ENCODE measurements around the gene DGKH.

The DGKH gene

GRCh38 chr13:42064966-42065365, 16.5 kb downstream of the DGKH start:
- no peak overlapping the region for H3K18ac ChIP-seq (ENCODE audit: low read length)
- no peak overlapping the region for H4K91ac ChIP-seq (ENCODE audit: low read depth, low read length, poor library complexity)
- H3K23ac ChIP-seq (ENCODE audit: low read depth, low read length, poor library complexity) = no peak overlapping the region
- H2AK5ac ChIP-seq (ENCODE audit: low read depth, low read length) = no peak overlapping the region
- H3K4me1 ChIP-seq (ENCODE audit: control insufficient read depth in 2 of 2, insufficient read depth in 1 of 2, low read depth in 1 of 2, low read length in 2 of 2) = peaks cover 0 to 2% of the 10 kb centered on the region in 2 donors
- H2BK120ac ChIP-seq (ENCODE audit: low read depth, low read length) = no peak overlapping the region
- H3K36me3 ChIP-seq (replicated peaks in 1 of 2; ENCODE audit: control insufficient read depth in 2 of 2, insufficient read depth in 2 of 2, low read length in 2 of 2) = peaks cover 9 to 26% of the 10 kb centered on the region in 2 donors
- H2BK15ac ChIP-seq (ENCODE audit: low read length) = no peak overlapping the region
- peaks cover 0 to 2% of the 10 kb centered on the region in 2 donors for H3K9me3 ChIP-seq (replicated peaks in 1 of 2; ENCODE audit: control insufficient read depth in 2 of 2, insufficient read depth in 1 of 2, low read depth in 1 of 2, low read length in 2 of 2)
- no peak overlapping the region for H2AFZ ChIP-seq (ENCODE audit: low read length)
- H3K9ac ChIP-seq (ENCODE audit: low read depth, low read length, poor library complexity) = no peak overlapping the region
- WGBS, 2 donors (ENCODE audit: extremely low coverage in 2 of 2, insufficient read length in 2 of 2, insufficient replicate concordance in 1 of 2) = no CpG with 5 or more reads among the region's 5 CpGs
- H3K27ac ChIP-seq (replicated peaks; ENCODE audit: low read length) = no peak overlapping the region
- no peak overlapping the region for H2BK12ac ChIP-seq (ENCODE audit: low read length)
- H3K27me3 ChIP-seq (ENCODE audit: control insufficient read depth in 3 of 3, insufficient read depth in 3 of 3, low read depth in 1 of 3, low read length in 3 of 3) = no peaks in the 10 kb centered on the region
- no peak for DNase-seq (ENCODE audit: low spot score)
- no peak overlapping the region for H4K8ac ChIP-seq (ENCODE audit: low read depth, low read length)
- no peak overlapping the region for H3K14ac ChIP-seq (ENCODE audit: low read length)
- no peak overlapping the region for H3K4me2 ChIP-seq (ENCODE audit: insufficient read depth, low read length, poor library complexity, severe bottlenecking)
- H3K79me1 ChIP-seq (ENCODE audit: low read depth, low read length) = no peaks in the 10 kb centered on the region
- no peak overlapping the region for H2BK5ac ChIP-seq (ENCODE audit: low read length)
- no peak overlapping the region for H3K4ac ChIP-seq (ENCODE audit: low read length)
- no peak overlapping the region for H3K4me3 ChIP-seq (ENCODE audit: low read length in 2 of 2)

- Histone ChIP-seq H3K23ac (ENCODE audit: low read depth, low read length, poor library complexity) (no peak overlapping the region), H2BK12ac (ENCODE audit: low read length) (no peak overlapping the region), H3K9ac (ENCODE audit: low read depth, low read length, poor library complexity) (no peak overlapping the region), H3K36me3 (replicated peaks in 1 of 2; ENCODE audit: control insufficient read depth in 2 of 2, insufficient read depth in 2 of 2, low read length in 2 of 2) (peaks cover 9 to 29% of the 10 kb centered on the region in 2 donors), H3K79me1 (ENCODE audit: low read depth, low read length) (no peaks in the 10 kb centered on the region), H4K91ac (ENCODE audit: low read depth, low read length, poor library complexity) (no peak overlapping the region), H2BK120ac (ENCODE audit: low read depth, low read length) (no peak overlapping the region), H3K4me1 (ENCODE audit: control insufficient read depth in 2 of 2, insufficient read depth in 1 of 2, low read depth in 1 of 2, low read length in 2 of 2) (peaks cover 0 to 2% of the 10 kb centered on the region in 2 donors), H3K9me3 (replicated peaks in 1 of 2; ENCODE audit: control insufficient read depth in 2 of 2, insufficient read depth in 1 of 2, low read depth in 1 of 2, low read length in 2 of 2) (peaks cover 0 to 2% of the 10 kb centered on the region in 2 donors), H3K4me2 (ENCODE audit: insufficient read depth, low read length, poor library complexity, severe bottlenecking) (no peak overlapping the region), H3K14ac (ENCODE audit: low read length) (no peak overlapping the region), H2AK5ac (ENCODE audit: low read depth, low read length) (no peak overlapping the region), H2BK15ac (ENCODE audit: low read length) (no peak overlapping the region), H3K27ac (replicated peaks; ENCODE audit: low read length) (no peak overlapping the region), H3K18ac (ENCODE audit: low read length) (no peak overlapping the region), H4K8ac (ENCODE audit: low read depth, low read length) (no peak overlapping the region), H3K4me3 (ENCODE audit: low read length in 2 of 2) (no peak overlapping the region), H3K4ac (ENCODE audit: low read length) (no peak overlapping the region), H2AFZ (ENCODE audit: low read length) (no peak overlapping the region), H3K27me3 (ENCODE audit: control insufficient read depth in 3 of 3, insufficient read depth in 3 of 3, low read depth in 1 of 3, low read length in 3 of 3) (no peaks in the 10 kb centered on the region), H2BK5ac (ENCODE audit: low read length) (no peak overlapping the region)
- DNase-seq (ENCODE audit: low spot score) = no peak
- no CpG with 5 or more reads among the region's 4 CpGs for WGBS, 2 donors (ENCODE audit: extremely low coverage in 2 of 2, insufficient read length in 2 of 2, insufficient replicate concordance in 1 of 2)
These were observed 17.0 kb downstream of the DGKH start for GRCh38 chr13:42065414-42065813.

DNA sequence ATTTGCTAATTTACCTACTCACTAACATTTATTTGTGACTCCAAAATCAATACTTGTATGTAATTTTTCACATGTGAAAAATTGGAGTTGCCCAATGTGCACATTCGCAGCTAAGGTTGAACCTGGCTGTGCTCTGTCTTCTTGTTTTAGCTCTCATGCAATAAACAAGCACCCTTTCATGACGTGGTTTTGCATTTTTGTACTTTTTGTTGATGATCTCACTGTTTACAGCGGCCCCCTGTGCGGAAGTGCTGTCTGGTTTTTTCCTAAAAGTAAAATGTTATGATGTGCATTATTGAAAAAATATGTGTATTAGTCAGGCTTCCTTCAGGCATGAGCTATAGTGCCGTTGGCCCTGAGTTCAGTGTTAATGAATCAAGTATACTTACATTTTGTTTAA, 18.1 kb downstream of the DGKH start:
- H4K91ac ChIP-seq (ENCODE audit: low read depth, low read length, poor library complexity) = no peak overlapping the region
- H3K23ac ChIP-seq (ENCODE audit: low read depth, low read length, poor library complexity) = no peak overlapping the region
- DNase-seq (ENCODE audit: low spot score) = no peak
- WGBS, 2 donors (ENCODE audit: extremely low coverage in 2 of 2, insufficient read length in 2 of 2, insufficient replicate concordance in 1 of 2) = no CpG with 5 or more reads among the region's 5 CpGs
- no peaks in the 10 kb centered on the region for H3K79me1 ChIP-seq (ENCODE audit: low read depth, low read length)
- H4K8ac ChIP-seq (ENCODE audit: low read depth, low read length) = no peak overlapping the region
- peaks cover 0 to 2% of the 10 kb centered on the region in 2 donors for H3K4me1 ChIP-seq (ENCODE audit: control insufficient read depth in 2 of 2, insufficient read depth in 1 of 2, low read depth in 1 of 2, low read length in 2 of 2)
- H3K9ac ChIP-seq (ENCODE audit: low read depth, low read length, poor library complexity) = no peak overlapping the region
- H3K9me3 ChIP-seq (replicated peaks in 1 of 2; ENCODE audit: control insufficient read depth in 2 of 2, insufficient read depth in 1 of 2, low read depth in 1 of 2, low read length in 2 of 2) = peaks cover 0 to 2% of the 10 kb centered on the region in 2 donors
- no peak overlapping the region for H2AK5ac ChIP-seq (ENCODE audit: low read depth, low read length)
- H2AFZ ChIP-seq (ENCODE audit: low read length) = no peak overlapping the region
- no peak overlapping the region for H3K4me3 ChIP-seq (ENCODE audit: low read length in 2 of 2)
- no peak overlapping the region for H3K18ac ChIP-seq (ENCODE audit: low read length)
- H3K4me2 ChIP-seq (ENCODE audit: insufficient read depth, low read length, poor library complexity, severe bottlenecking) = no peak overlapping the region
- no peak overlapping the region for H3K27ac ChIP-seq (replicated peaks; ENCODE audit: low read length)
- H3K14ac ChIP-seq (ENCODE audit: low read length) = no peak overlapping the region
- H3K36me3 ChIP-seq (replicated peaks in 1 of 2; ENCODE audit: control insufficient read depth in 2 of 2, insufficient read depth in 2 of 2, low read length in 2 of 2) = peaks cover 9 to 30% of the 10 kb centered on the region in 2 donors
- no peak overlapping the region for H3K4ac ChIP-seq (ENCODE audit: low read length)
- H2BK5ac ChIP-seq (ENCODE audit: low read length) = no peak overlapping the region
- H2BK120ac ChIP-seq (ENCODE audit: low read depth, low read length) = no peak overlapping the region
- H3K27me3 ChIP-seq (ENCODE audit: control insufficient read depth in 3 of 3, insufficient read depth in 3 of 3, low read depth in 1 of 3, low read length in 3 of 3) = no peaks in the 10 kb centered on the region
- H2BK12ac ChIP-seq (ENCODE audit: low read length) = no peak overlapping the region
- no peak overlapping the region for H2BK15ac ChIP-seq (ENCODE audit: low read length)

DNA sequence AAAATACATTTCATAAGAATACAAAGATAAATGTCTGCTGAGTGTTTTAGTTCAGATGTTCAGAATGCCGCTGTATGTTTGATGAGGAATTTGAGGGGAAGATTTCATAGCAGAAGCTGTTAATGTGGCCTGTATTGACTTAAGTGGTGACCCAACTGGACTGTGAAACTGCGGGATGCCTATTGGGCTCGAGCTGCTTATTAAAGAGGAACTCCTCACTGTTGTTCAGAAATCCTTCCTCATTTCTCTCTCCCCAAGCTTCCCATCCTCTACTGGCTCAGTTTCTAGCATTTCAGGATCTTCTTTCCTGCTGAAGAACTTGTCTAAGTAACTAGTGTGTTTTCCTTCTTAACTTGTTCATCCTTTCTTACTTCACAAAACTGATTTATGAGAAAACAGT, 20.4 kb downstream of the DGKH start:
- H3K9me3 ChIP-seq (replicated peaks in 1 of 2; ENCODE audit: control insufficient read depth in 2 of 2, insufficient read depth in 1 of 2, low read depth in 1 of 2, low read length in 2 of 2) = peaks cover 0 to 2% of the 10 kb centered on the region in 2 donors
- no peak overlapping the region for H3K4me3 ChIP-seq (ENCODE audit: low read length in 2 of 2)
- no peak overlapping the region for H2BK120ac ChIP-seq (ENCODE audit: low read depth, low read length)
- H2AK5ac ChIP-seq (ENCODE audit: low read depth, low read length) = no peak overlapping the region
- H3K27me3 ChIP-seq (ENCODE audit: control insufficient read depth in 3 of 3, insufficient read depth in 3 of 3, low read depth in 1 of 3, low read length in 3 of 3) = no peaks in the 10 kb centered on the region
- no peak overlapping the region for H4K8ac ChIP-seq (ENCODE audit: low read depth, low read length)
- no peak overlapping the region for H3K9ac ChIP-seq (ENCODE audit: low read depth, low read length, poor library complexity)
- peaks cover 8 to 33% of the 10 kb centered on the region in 2 donors for H3K36me3 ChIP-seq (replicated peaks in 1 of 2; ENCODE audit: control insufficient read depth in 2 of 2, insufficient read depth in 2 of 2, low read length in 2 of 2)
- H2BK12ac ChIP-seq (ENCODE audit: low read length) = no peak overlapping the region
- H3K27ac ChIP-seq (replicated peaks; ENCODE audit: low read length) = no peak overlapping the region
- H3K4me1 ChIP-seq (ENCODE audit: control insufficient read depth in 2 of 2, insufficient read depth in 1 of 2, low read depth in 1 of 2, low read length in 2 of 2) = peaks cover 0 to 2% of the 10 kb centered on the region in 2 donors
- H4K91ac ChIP-seq (ENCODE audit: low read depth, low read length, poor library complexity) = no peak overlapping the region
- H2BK5ac ChIP-seq (ENCODE audit: low read length) = no peak overlapping the region
- H3K4ac ChIP-seq (ENCODE audit: low read length) = no peak overlapping the region
- H3K23ac ChIP-seq (ENCODE audit: low read depth, low read length, poor library complexity) = no peak overlapping the region
- no CpG with 5 or more reads among the region's 3 CpGs for WGBS, 2 donors (ENCODE audit: extremely low coverage in 2 of 2, insufficient read length in 2 of 2, insufficient replicate concordance in 1 of 2)
- no peak for DNase-seq (ENCODE audit: low spot score)
- H3K18ac ChIP-seq (ENCODE audit: low read length) = no peak overlapping the region
- H3K14ac ChIP-seq (ENCODE audit: low read length) = no peak overlapping the region
- H2AFZ ChIP-seq (ENCODE audit: low read length) = no peak overlapping the region
- H3K4me2 ChIP-seq (ENCODE audit: insufficient read depth, low read length, poor library complexity, severe bottlenecking) = no peak overlapping the region
- no peak overlapping the region for H2BK15ac ChIP-seq (ENCODE audit: low read length)
- H3K79me1 ChIP-seq (ENCODE audit: low read depth, low read length) = no peaks in the 10 kb centered on the region

All from neuronal stem cell (in vitro differentiated cells).